GM12878 (cell line): ENCODE results near the gene USF1. TPM values are rescaled to one million over a fixed set of nuclear protein-coding genes. Genes with fewer than 3 reads are reported as not detected.

Experiments used
- ATAC-seq: fragments of 200-7000 bp; cut with Tn5 transposase; 3 replicates; pipeline ENCODE4 v1.9.1; 2020; ENCODE audit warnings: mild to moderate bottlenecking, moderate library complexity
- BruUV-seq: library from RNA; stranded (reverse); fragments of 400-500 nt; replicated peaks from 2 replicates; lab custom pipeline; 2021; lab: Mats Ljungman, UMichigan
- CTCF ChIA-PET: fragments of 300-600 bp; sonication (Branson Sonifier 250); formaldehyde crosslinking; extraction: SDS; loops from one replicate; lab custom pipeline; 2021; ENCODE audit warnings: inconsistent platforms; lab: Yijun Ruan, JAX
- POLR2A ChIA-PET: fragments of 350-600 bp; formaldehyde crosslinking; extraction: SDS; loops from one replicate; lab custom pipeline; 2021; ENCODE audit warnings: inconsistent platforms; lab: Charles Lee
- RAD21 ChIA-PET: fragments of 300-600 bp; sonication (Branson Sonifier 250); formaldehyde crosslinking; loops from one replicate; lab custom pipeline; 2023; ENCODE audit warnings: antibody characterized with exemption; ENCODE audit not compliant: unreplicated experiment; lab: Charles Lee
- SMC1A ChIA-PET: fragments of 300-600 bp; sonication (Branson Sonifier 250); formaldehyde crosslinking; loops from one replicate; lab custom pipeline; 2023; ENCODE audit not compliant: unreplicated experiment, uncharacterized antibody; lab: Charles Lee
- DNase-seq: peaks from one replicate; pipeline ENCODE4 v3.0.0-alpha.2; 2011; ENCODE audit warnings: low read depth, low spot score
- FAIRE-seq: peaks from 3 replicates; lab custom pipeline; 2011; peaks lifted over from hg19 to GRCh38; lab: Jason Lieb, UNC
- H2AFZ ChIP-seq: 2 replicates; pipeline ENCODE4 v1.6.0; 2011; ENCODE audit warnings: low read depth, low read length, control low read depth; ENCODE audit not compliant: control insufficient read depth
- H3K27ac ChIP-seq: 2 replicates; pipeline ENCODE4 v1.5.1; 2011; ENCODE audit warnings: control low read depth; ENCODE audit not compliant: control insufficient read depth, insufficient read depth
- H3K27me3 ChIP-seq, 2 experiments: replicated peaks in 1 of 2; 2 replicates each; pipeline versions ENCODE4 v1.6.0 to v1.6.1; 2011; ENCODE audit warnings: low read length in 1 of 2; ENCODE audit not compliant: control insufficient read depth in 2 of 2, insufficient read depth in 2 of 2
- H3K36me3 ChIP-seq, 2 experiments: 2 replicates each; pipeline ENCODE4 v1.5.1; 2011; ENCODE audit warnings: low read length in 1 of 2; ENCODE audit not compliant: control insufficient read depth in 2 of 2, insufficient read depth in 2 of 2
- H3K4me1 ChIP-seq: 2 replicates; pipeline ENCODE4 v1.6.1; 2011; ENCODE audit warnings: mild to moderate bottlenecking, low read length, moderate library complexity, mixed read lengths; ENCODE audit not compliant: control insufficient read depth, insufficient read depth
- H3K4me2 ChIP-seq: 2 replicates; pipeline ENCODE4 v1.6.0; 2011; ENCODE audit warnings: control low read depth; ENCODE audit not compliant: control insufficient read depth, insufficient read depth
- H3K4me3 ChIP-seq: fragments of 200-600 bp; sonication (generic); 2 replicates; pipeline ENCODE4 v1.5.1; 2016
- H3K79me2 ChIP-seq: 2 replicates; pipeline ENCODE4 v1.6.0; 2011; ENCODE audit warnings: low read length; ENCODE audit not compliant: control insufficient read depth, insufficient read depth
- H3K9ac ChIP-seq: 2 replicates; pipeline ENCODE4 v1.8.0; 2011; ENCODE audit warnings: low read length, control low read depth, mixed read lengths; ENCODE audit not compliant: control insufficient read depth, insufficient read depth
- H3K9me3 ChIP-seq: replicated peaks from 3 replicates; pipeline ENCODE4 v1.5.1; 2011; ENCODE audit warnings: mild to moderate bottlenecking, low read length; ENCODE audit not compliant: control insufficient read depth, insufficient read depth
- H4K20me1 ChIP-seq: 2 replicates; pipeline ENCODE4 v1.6.0; 2011; ENCODE audit not compliant: control insufficient read depth, insufficient read depth
- BHLHE40 ChIP-seq, 2 experiments: fragments of 450-650 bp in 1 of 2; IDR thresholded peaks; 2 replicates each; pipeline ENCODE4 v1.6.1; 2011 to 2017; ENCODE audit warnings: low read depth in 2 of 2, borderline replicate concordance in 1 of 2, improper control_type of control experiment in 1 of 2, low read length in 1 of 2, mild to moderate bottlenecking in 1 of 2
- CBX3 ChIP-seq: fragments of 200-600 bp; sonication (generic); IDR thresholded peaks from 2 replicates; pipeline ENCODE4 v1.6.1; 2016; ENCODE audit warnings: low read depth, borderline replicate concordance
- CBX5 ChIP-seq: sonication (generic); IDR thresholded peaks from 2 replicates; pipeline ENCODE4 v1.6.1; 2016; ENCODE audit warnings: low read depth, moderate library complexity, mild to moderate bottlenecking, inconsistent platforms
- DPF2 ChIP-seq: fragments of 450-650 bp; IDR thresholded peaks from 2 replicates; pipeline ENCODE4 v1.6.1; 2017; ENCODE audit warnings: mild to moderate bottlenecking
- EED ChIP-seq: sonication (generic); IDR thresholded peaks from 2 replicates; pipeline ENCODE4 v1.6.1; 2016; ENCODE audit warnings: antibody characterized with exemption, low read depth
- ESRRA ChIP-seq: IDR thresholded peaks from 2 replicates; pipeline ENCODE4 v1.6.1; 2012; ENCODE audit warnings: mild to moderate bottlenecking, low read length, improper control_type of control experiment
- GATAD2B ChIP-seq: fragments of 450-650 bp; conservative IDR thresholded peaks from 2 replicates; pipeline ENCODE4 v1.6.1; 2017; ENCODE audit warnings: low read depth, mild to moderate bottlenecking, moderate library complexity
- HDAC6 ChIP-seq: fragments of 200-600 bp; sonication (generic); IDR thresholded peaks from one replicate; pipeline ENCODE4 v1.8.0; 2017; ENCODE audit warnings: antibody characterized with exemption; ENCODE audit not compliant: unreplicated experiment
- KDM1A ChIP-seq: fragments of 200-600 bp; sonication (generic); IDR thresholded peaks from 2 replicates; pipeline ENCODE4 v1.6.1; 2016; ENCODE audit warnings: borderline replicate concordance
- KLF5 ChIP-seq: fragments of 450-650 bp; IDR thresholded peaks from 2 replicates; pipeline ENCODE4 v1.6.1; 2014; ENCODE audit warnings: mild to moderate bottlenecking; ENCODE audit not compliant: partially characterized antibody
- LARP7 ChIP-seq: fragments of 450-650 bp; IDR thresholded peaks from 2 replicates; pipeline ENCODE4 v1.6.1; 2017; ENCODE audit warnings: mild to moderate bottlenecking
- MEF2A ChIP-seq: IDR thresholded peaks from 2 replicates; pipeline ENCODE4 v1.6.1; 2011; ENCODE audit warnings: low read depth, mild to moderate bottlenecking, low read length, moderate library complexity; ENCODE audit not compliant: insufficient read depth
- MEF2B ChIP-seq: fragments of 450-650 bp; IDR thresholded peaks from 2 replicates; pipeline ENCODE4 v1.6.1; 2018; ENCODE audit warnings: mild to moderate bottlenecking, moderate library complexity; ENCODE audit not compliant: partially characterized antibody, poor library complexity, severe bottlenecking
- POLR2AphosphoS5 ChIP-seq: IDR thresholded peaks from 2 replicates; pipeline ENCODE4 v1.6.1; 2011; ENCODE audit warnings: mild to moderate bottlenecking, low read length, inconsistent platforms
- SIN3A ChIP-seq: IDR thresholded peaks from 2 replicates; pipeline ENCODE4 v1.6.1; 2012; ENCODE audit warnings: low read depth, low read length, improper control_type of control experiment
- SRF ChIP-seq, 2 experiments: IDR thresholded peaks; 2 replicates each; pipeline ENCODE4 v1.6.1; 2011; ENCODE audit warnings: low read depth in 2 of 2, low read length in 2 of 2, mild to moderate bottlenecking in 1 of 2, moderate library complexity in 1 of 2
- ZNF217 ChIP-seq: fragments of 450-650 bp; IDR thresholded peaks from 2 replicates; pipeline ENCODE4 v1.6.1; 2017; ENCODE audit warnings: antibody characterized with exemption, mild to moderate bottlenecking
- ZNF384 ChIP-seq: IDR thresholded peaks from 2 replicates; pipeline ENCODE4 v1.6.1; 2012; ENCODE audit warnings: low read depth, mild to moderate bottlenecking, low read length, improper control_type of control experiment, borderline replicate concordance
- WGBS: methylation state at CpG from one replicate; pipeline ENCODE4 v1.1.6; 2016; ENCODE audit warnings: low lambda C conversion rate; ENCODE audit not compliant: insufficient replicate concordance, insufficient coverage; ENCODE audit errors: missing lambda C conversion rate; 5-methylcytosine and 5-hydroxymethylcytosine counted together
- in situ Hi-C: fragments of 300-500 bp; cut with MboI; formaldehyde crosslinking; loops from 9 replicates; pipeline ENCODE4 v1.14.3; 2018; ENCODE audit warnings: mixed read lengths
- intact Hi-C: fragments of 100-400 bp; cut with micrococcal nuclease; formaldehyde crosslinking; loops from one replicate; pipeline ENCODE4 v1.14.2; 2022; ENCODE audit not compliant: unreplicated experiment
- polyA plus RNA-seq, 11 experiments: library from polyadenylated mRNA; depleted of rRNA in 4 of 11; unstranded in 6 of 11; stranded (reverse) in 5 of 11; fragments of >200 nt; fragmentation: Nextera tagmentation in 4 of 11; fragmentation: Illumina TruSeq in 1 of 11; extraction: Ambion mirVana in 4 of 11; extraction: Trizol in 1 of 11; gene quantifications; 1 replicate in 1 of 11; 2 replicates in 10 of 11; pipeline versions ENCODE4 v1.2.1 to v1.2.3, GENCODE V29; 2011 to 2016; ENCODE audit warnings: inconsistent platforms in 2 of 11, missing spikeins in 2 of 11, low read depth in 1 of 11
- total RNA-seq, 4 experiments: library from RNA; depleted of rRNA in 3 of 4; stranded (reverse); fragments of >200 nt in 3 of 4; fragmentation: Illumina TruSeq in 1 of 4; extraction: Trizol in 1 of 4; gene quantifications; 2 replicates each; pipeline versions ENCODE4 v1.2.1 to v1.2.3, GENCODE V29; 2013 to 2021

USF1 gene
- total and polyA plus RNA-seq, 10 of the 15 experiments (the other 5 are each of a cell fraction or from before 2014, with no cell fraction given) = 9.4 to 92.1 (median 53.5) TPM

DNA sequence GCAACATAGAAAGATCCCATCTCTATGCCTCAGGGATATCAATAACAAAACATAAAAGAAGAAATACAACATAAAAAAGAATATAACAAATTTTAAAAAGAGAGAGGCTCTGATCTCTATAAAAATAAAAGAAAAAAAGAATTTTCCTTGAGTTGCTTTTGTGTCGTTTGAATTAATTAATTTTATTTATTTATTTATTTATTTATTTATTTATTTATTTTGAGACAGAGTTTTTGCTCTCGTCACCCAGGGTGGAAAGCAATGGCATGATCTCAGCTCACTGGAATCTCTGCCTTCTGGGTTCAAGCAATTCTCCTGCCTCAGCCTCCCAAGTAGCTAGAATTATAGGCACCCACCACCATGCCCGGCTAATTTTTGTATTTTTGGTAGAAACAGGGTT is 33.4 kb downstream of the USF1 start:
- Histone ChIP-seq H2AFZ (no peak overlapping the region), H3K27me3 (no peaks in the 10 kb centered on the region)
- no peak for ATAC-seq

More for the DNA sequence above, 33.4 kb downstream of the USF1 start:
- POLR2A ChIA-PET = interaction anchor here (0.5 to 6.2 kb wide), 7 partner anchors 14 to 149 kb away, joined by 3 to 31 read pairs (median 5); partner anchors contain the start of genes CD244, KLHDC9 and USF1
- RAD21 ChIA-PET = interaction anchor here (1.6 to 2.7 kb wide), 3 partner anchors 15 to 154 kb away, joined by 5 to 14 read pairs (median 9); partner anchors contain the start of genes PPOX and TSTD1
- peaks cover 17% of the 10 kb centered on the region for H3K4me1 ChIP-seq
- BruUV-seq = no TSS peak
- H3K27ac ChIP-seq = peak overlapping the region; percentile 97; the same call in 1 of the 2 replicates
- SMC1A ChIA-PET = interaction anchor here (0.9 to 6.6 kb wide), 5 partner anchors 9 to 58 kb away, joined by 3 to 34 read pairs (median 6); partner anchors contain the start of gene F11R
- FAIRE-seq (no peak), DNase-seq (no peak)
- in situ Hi-C loops (no loop called here), intact Hi-C loops (loop anchor here (2.0 kb wide), 1 partner anchor 56 kb away; the partner anchor contains the start of gene ARHGAP30)
- TF ChIP-seq ESRRA = no peak
- TF ChIP-seq HDAC6 = no peak
- TF ChIP-seq DPF2 = no peak
- TF ChIP-seq EED = no peak
- TF ChIP-seq CBX3 = no peak
- no peak for TF ChIP-seq MEF2B
- TF ChIP-seq SIN3A = no peak
- TF ChIP-seq LARP7 = no peak
- TF ChIP-seq POLR2AphosphoS5 = no peak
- no peak for TF ChIP-seq CBX5
- TF ChIP-seq KLF5 = no peak
- no peak for TF ChIP-seq MEF2A
- no peak for TF ChIP-seq BHLHE40 (IDR thresholded peaks at IDR 0.05; ENCODE audit: borderline replicate concordance in 1 of 2, low read depth in 2 of 2, low read length in 1 of 2)
- no peak for TF ChIP-seq ZNF217
- no peak for TF ChIP-seq KDM1A
- TF ChIP-seq SRF (IDR thresholded peaks at IDR 0.05; ENCODE audit: low read depth in 2 of 2, low read length in 2 of 2) = no peak
- no peak for TF ChIP-seq ZNF384
- no peak for TF ChIP-seq GATAD2B
- H3K9ac ChIP-seq = no peak overlapping the region
- 95% methylated on average over 3 of the region's 3 CpGs for WGBS
- no peak overlapping the region for H3K4me3 ChIP-seq
- peaks cover 36% of the 10 kb centered on the region for H3K79me2 ChIP-seq
- CTCF ChIA-PET = interaction anchor here (0.8 to 3.0 kb wide), 12 partner anchors 9 to 261 kb away, joined by 3 to 15 read pairs (median 6); partner anchors contain the start of genes F11R, KLHDC9 and USF1
- no peaks in the 10 kb centered on the region for H3K9me3 ChIP-seq
- H3K4me2 ChIP-seq = no peak overlapping the region
- H3K36me3 ChIP-seq = no peaks in the 10 kb centered on the region
- H4K20me1 ChIP-seq = no peaks in the 10 kb centered on the region
